GM19351 (cell line): ENCODE results near the gene DLG1.

Experiments used
- ATAC-seq: cut with Tn5 transposase; IDR thresholded peaks from one replicate; pipeline ENCODE4 v1.9.1; 2021; ENCODE audit warnings: mild to moderate bottlenecking, moderate library complexity; ENCODE audit not compliant: unreplicated experiment

DLG1 gene

DNA sequence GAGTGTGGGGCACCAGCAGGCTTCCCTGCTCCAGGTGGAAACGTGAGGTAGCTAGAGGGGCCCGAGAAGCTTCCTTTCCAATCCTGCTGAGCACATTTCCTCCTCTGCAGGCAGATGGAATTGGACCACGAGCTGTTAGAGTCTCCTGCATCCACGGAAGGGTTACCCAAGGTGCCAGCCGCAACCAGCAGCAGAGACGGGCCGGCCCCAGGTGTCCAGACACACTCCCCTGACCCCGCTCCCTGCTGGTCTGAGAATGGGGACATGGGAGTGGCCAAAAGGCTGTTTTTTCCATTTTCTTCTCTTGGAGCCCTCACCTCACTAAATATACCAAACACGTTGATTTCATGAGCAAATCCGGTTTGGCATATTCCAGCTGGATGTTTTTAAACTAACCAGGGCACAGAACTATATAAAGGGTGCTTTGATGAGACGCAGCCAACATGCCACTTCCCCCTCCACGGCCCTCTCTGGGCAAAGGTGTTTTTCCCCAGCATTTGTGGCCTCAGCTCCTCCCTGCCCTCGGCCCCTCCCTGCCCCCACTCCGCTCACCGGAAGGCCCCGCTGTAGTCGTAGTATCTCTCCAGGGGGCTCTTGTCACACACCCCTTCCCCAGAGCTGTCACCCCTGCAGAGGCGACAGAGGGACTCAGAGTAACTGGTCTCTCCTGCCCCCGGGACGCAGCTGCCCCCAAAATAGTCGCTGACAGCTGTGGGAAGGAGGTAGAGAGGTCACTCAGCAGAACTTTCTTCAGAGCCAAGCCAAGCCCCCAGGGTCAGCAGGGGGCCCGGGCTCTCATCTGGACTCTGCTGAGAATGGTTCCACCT is 275.8 kb downstream of the DLG1 start:
- peak; percentile 33 for ATAC-seq

DNA sequence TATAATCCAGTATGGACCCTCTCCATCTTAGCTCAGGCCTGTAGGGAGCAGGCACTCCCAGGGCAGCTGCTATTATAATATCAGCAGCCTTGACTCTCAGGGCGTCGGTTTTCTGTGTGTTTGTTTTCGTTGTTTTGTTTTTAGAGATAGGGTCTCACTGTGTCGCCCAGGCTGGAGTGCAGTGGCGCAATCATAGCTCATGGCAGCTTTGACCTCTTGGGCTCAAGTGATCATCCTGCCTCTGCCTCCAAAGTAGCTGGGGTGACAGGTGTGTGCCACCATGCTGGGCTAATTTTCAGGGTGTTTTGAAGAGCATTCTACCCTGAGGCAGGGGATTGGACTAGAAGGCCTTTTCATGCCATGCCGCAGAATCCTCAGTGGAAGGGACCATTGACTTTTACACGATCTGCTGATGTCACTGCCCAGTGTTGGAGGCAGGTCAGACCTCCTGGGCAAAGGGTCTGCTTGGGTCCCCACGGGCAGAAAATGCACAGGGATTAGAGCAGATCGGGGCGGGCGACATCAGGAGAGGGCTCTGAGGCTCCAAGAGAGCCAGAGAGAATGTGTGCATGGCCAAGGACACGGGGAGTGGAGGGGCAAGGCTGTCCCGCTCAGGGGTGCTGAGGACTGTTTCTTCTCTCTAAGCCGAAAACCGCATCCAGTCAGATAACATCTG is 276.5 kb downstream of the DLG1 start:
- no peak for ATAC-seq

DNA sequence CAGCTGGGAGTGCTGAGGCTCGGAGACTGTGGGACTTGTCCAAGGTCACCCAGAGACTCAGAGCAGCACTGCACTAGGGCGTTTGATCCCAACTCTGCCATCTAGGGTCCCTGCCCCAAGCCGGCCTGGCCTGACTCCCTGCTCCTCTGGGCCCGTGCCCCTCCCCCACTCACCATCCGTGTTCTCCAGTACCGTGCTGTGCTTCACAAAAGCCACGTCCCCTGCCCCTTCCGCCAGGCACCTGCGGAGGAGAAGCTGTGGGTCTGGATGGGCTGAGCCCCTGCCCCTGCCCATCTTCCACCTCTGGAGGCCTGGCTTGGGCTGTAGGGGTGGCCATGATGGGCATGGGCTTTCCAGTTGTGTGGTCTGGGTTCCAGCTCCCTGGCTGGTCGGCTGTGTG is 277.2 kb downstream of the DLG1 start:
- ATAC-seq = no peak

DNA sequence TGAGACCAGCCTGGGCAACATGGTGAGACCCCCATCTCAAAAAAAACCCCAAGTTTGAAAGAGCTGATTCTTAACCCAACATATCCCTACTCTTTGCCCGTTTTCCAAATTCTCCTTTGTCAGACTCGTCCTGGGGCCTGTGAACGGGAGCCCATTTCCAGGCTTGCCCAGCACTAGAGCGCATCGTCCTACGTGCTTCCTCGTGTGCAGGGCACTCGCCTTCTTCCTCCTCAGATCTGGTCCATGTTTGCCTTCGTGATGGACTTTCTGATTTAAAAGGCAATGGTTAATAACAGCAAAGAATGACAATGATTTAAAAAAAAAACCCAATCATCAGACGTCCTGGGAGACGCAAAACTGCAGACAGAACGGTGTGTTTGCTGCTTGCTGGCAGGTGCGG is 278.9 kb downstream of the DLG1 start:
- ATAC-seq = no peak

DNA sequence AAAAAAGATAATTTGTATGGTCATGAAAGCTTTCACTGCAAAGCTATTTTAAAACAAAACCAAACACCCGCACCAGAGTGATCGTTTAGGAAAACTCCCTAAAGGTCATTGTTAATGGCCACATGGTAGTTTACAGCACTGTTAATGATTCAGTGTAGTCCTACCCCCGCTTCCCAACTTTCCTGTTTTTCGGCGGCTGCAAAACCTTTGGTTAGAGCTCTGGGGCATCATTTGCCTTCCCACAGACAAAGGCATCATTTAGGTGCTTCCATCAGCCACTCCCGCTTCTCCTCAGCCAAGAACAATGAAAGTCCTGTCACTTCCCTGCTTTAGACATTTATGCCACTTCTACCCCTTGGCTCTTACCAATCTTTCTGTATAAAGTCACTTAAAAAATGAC is 279.4 kb downstream of the DLG1 start:
- no peak for ATAC-seq

DNA sequence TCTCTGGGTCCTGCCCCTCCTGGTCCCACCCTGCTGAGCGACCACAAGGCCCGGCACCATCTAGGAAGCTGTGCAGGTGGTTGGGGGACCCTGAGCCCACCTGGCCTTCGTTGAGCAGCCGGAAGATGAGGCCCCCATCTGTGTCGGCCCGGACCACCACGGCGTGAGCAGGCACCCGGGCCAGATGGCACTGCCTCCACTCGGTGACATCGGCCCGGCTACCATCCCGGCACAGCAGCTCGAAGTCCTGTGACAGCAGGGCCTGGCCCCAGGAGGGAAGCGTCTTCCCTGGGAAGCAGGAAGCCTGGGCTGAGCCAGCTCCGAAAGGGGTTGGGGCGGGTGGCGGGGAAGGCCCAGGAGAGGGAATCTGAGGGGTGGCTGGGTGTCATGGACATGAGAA is 281.4 kb downstream of the DLG1 start:
- no peak for ATAC-seq

DNA sequence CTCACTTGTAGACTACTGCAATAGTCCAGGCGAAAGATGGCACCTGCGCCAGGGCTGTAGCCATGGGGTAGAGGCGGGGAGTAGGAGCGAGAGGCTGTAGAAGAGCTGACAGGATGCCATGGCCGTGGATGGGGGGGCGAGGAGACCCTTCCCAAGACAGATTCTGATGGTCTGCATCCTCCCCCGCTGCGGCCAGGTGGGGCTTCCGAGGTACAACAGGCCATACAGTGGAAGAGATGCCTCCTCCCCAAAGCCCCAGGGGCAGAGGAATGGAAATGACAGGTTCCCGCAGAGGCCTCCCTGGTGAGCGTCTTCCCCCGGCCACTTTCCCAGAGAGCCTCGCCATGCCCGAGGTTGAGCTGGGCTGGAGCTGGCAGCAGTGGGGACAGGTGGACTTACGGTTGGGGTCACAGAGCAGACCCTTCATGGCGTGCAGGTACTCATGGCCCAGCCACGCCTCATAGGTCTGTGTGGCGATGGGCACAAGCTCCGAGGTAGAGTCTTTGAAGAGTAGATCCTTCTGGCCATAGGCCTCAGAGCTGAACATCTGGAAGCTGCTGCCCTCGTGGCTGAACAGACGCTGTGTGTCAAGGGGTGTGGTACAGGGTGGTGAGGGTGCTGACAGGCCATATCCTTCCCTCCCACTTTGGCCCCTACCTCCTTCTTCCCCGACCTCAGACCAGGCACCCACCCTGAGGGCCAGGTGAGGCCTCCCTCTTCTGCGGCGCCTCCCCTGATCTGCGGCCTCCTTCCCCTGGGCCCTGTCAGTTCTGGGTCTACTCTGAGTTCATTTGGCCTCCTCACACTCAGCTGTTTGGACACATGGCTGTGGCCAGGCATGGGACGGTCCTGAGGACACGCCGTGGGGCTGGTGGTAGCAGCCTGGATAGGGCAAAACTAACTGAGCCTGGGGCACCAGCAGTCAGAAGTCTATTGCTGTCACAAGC is 282.3 kb downstream of the DLG1 start:
- no peak for ATAC-seq

DNA sequence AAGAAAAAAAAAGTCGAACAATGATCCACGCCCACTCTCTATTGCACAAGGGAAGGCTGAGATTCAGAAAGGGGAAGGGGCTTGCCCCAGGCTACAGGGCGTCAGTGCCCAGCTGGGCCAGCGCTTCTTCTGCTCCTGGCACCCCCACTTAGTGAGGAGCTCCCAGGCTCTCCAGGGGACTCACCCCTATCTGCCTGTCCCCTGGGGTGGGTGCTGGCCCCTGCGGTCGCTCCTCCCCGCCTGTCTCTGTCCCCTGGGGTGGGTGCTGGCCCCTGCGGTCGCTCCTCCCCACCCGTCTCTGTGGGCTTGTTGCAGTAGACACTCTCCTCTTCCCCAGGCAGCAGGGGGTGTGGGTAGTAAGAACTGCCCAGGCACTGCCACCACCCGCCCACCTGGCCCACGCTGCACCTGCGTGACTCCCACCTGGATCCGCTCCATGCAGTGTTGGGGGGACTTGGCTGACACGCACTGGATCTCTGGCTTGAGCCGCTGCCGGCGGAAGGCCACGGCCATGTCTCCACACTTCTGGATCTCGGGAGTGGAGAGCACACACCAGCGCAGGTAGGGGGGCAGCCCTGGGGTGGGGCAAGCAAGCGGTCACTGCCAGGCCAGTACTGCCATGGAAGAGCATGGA is 283.4 kb downstream of the DLG1 start:
- ATAC-seq = no peak

DNA sequence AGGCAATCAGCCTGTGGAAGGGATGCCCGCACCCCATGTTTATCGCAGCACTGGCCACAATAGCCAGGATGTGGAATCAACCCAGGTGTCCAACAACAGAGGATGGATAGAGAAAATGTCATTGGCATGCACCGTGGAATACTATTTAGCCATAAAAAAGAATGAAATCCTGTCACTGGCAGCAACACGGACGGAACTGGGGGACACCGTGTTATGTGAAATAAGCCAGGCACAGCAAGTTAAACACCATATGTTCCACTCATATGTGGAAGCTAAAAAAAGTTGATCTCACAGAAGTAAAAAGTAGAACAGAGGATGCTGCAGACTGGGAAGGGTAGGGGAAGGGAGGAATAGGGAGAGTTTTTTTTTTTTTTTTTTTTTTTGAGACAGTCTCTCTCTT is 284.4 kb downstream of the DLG1 start:
- ATAC-seq = no peak

DNA sequence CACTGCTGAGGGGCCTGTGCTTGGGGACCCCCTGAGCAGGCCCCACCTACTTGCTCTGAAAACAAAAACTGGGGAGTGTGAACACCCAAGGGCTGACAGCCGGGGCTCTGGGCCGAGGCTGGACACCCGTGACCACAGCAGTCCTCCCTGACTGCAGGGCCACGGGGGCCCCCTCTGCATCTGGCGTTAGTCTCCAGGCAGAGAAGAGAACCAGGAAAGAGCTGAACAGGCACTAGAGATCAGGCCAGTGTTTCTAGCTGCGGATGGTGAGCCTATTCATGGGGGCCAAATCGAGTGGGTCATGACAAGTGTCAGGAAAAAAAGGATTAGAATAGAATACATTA is 285.9 kb downstream of the DLG1 start:
- no peak for ATAC-seq

DNA sequence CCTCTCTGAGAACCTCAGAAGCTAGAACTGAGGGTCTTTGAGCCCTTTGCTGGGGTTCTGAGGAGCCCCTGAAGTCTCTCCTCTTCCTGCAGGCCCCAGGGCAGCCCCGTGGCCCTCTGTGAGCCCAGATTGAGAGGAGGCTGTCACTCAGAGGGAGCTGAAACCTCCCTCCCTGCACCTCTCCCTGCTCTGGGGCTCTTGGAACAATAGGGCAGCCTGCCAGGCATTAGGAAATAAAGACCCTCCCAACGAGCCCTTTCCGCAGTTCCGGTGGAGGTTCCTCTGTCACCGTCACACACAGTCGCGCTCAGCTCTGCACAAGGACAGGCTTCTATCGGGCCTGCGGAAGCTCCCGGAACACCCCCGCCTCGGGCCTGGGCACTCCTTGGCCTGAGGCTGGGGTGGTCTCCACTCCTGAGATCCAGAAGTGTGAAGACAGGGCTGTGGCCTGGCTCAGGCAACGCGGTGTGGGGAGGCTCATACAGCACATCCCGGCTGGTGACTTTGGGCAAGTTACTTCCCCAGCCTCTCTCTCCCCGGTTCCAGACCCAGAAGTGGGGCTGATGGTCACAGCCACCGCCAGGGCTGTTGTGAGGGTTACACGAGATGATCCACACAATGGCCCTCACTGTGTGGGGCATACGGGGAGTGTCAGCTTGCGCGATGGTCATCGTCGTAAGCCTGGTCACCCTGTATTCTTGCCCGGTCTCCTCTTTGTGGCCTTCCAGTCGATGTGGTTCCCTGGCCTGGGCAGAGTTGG is 286.5 kb downstream of the DLG1 start:
- no peak for ATAC-seq

DNA sequence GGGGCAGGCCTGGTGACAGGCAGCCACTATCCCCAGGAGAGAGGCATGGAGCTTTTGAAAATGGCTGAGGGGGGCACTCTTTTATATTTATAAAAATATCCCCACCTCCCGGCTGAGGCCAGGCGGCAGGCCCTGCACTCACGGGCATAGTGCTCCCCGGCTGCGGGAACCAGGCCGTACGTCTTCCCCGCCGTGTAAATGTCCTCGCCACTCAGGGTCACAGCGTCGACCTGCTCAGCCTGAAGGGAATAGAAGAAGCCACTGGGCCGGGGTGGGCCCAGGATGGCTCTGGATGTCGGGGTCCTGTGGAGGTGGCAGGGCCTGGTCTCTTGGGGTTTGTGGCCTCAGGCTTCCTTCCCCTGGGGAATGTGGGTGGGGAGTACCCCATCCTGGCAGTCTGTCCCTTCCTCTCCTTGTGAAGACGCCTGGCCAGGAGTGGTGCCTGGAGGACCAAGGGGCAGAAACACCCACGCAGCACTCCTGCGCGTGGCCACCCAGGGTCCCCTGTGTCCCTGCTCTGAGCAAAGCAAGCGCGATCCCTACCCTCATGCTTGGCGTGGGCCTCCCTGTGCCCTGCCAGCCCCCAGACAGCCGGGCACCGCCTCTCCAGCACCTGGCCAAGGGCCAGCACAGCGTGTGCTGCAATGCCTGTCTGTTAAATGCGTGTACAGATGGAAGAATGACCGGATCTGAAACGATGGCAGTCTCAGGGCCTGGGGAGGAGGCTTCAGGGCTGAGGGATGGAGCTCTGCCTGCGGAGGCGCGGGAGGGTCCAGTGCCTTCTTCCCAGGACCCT is 287.7 kb downstream of the DLG1 start:
- ATAC-seq = no peak

DNA sequence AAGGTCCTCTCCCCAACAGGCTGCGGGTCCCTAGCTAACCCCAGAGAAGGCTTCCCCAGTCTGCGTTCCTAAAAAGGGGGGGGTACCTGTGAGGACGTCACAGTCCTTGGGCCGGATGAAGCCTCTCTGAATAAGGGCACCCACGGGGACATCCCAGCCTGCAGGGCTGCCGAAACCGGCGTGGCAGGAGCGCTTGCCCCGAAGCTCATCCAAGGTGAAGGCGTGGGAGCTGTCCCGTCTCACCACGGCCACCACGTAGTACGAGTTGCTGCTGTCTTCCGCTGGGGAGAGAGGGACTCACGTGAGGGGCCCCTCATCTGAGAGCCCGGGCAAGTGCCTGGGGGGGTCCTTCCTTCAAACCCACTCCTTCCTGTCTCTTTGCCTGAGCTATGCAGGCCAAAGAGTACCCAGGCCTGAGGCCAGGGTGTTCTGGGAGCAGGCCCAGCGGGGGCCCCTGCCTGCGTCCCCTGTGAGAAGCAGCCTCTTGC is 288.8 kb downstream of the DLG1 start:
- no peak for ATAC-seq

DNA sequence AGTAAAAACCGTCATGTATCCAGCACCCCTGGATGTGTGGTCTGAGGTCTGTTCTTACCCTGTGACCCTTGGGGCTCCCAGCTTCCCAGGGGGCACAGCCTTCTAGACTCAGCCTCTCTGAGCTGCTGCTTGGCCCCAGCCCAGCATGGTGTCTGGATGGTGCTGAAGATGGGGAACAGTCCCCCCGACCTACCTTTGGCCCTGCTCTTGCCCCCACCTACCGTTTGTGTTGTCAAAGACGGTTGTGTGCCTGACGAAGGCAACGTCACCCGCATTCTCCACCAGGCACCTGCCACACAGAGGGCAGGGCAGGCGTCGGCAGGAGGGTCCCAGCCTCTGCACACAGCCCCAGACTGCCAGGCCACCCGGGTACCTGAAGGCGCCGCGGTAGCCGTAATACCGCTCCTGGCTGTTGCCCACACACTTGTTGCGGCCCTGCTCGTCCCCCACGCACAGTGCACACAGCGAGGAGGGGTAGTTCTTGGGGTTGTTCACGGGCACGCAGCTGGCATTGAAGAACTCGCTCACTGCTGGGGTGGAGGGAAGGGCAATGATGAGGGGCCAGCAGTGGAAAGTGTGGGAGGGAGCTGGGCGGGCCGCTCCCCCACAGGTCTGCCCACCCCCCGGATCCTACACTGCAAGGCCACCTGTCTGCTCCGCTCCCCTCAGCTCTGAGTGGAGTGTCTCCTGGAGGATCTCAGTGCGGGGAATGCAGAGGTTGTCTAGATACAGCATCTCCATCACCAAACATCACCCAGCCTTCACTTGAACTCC is 289.8 kb downstream of the DLG1 start:
- ATAC-seq = no peak

DNA sequence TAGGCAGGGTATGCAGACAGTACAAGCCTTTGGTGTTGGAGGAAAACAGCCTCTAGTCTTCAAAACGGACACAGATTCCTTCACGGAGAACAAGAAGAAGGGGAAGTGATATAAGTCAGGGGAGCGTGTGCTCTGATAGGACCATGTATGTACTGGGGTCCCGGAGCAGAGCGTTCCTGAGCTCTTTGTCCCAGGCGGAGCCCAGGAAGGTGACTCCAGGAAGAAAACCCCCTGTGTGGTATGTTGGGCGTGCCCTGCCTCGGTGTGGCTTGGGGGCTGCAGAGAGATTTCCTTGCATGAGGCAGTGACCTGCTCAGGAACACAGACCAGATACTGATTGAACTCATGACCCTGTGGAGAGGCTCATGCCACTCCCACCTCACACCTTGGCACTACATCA is 290.5 kb downstream of the DLG1 start:
- no peak for ATAC-seq

DNA sequence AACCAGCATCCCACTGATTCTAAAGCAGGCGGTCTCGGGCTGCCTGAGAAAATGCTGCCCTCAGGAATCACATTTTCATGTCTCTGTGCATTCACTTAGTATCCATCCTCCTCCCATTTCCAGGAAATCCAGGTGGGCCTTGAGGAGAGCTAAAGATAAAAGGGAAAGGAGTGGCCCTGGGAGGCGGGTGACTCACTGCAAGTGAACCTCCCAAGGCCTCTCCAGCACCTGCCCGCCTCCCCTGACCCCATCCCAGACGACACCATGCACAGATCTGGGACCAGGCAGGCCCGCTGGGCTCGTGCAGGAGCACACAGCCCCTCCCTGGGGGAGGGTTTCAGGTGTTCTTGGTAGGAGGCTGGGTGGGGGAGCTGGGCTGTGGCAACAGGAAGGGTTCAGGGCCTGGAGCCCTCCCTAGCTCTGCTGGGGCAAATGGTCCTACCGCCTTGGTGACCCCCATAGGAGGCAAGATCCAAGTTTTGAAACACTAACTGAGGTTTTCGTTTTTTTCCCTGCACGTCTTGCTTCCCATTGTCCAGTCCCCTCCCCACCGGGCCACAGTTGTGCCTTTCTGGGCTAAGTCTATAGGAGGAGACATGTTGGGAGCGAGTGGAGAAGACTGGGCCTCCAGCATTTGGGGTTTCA is 291.0 kb downstream of the DLG1 start:
- ATAC-seq = no peak

DNA sequence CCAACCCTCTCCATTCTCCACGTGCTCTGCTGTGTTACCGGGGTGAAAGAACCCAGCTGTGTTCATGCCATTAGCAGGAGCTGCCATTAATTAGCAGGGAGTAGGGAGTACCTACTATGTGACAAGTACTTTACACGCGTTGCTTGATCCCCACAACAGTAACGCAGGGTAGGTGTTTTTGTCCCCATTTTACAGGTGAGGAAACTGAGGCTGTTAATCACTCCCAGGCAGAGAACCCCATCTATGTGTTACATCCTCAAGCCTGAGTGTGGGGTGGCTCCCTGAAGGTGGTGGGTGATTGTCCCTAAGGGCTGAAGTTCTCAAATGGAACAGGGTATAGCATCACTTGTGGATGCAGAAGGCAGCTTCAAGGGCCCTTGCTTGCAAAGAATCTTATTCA is 291.6 kb downstream of the DLG1 start:
- ATAC-seq = no peak

DNA sequence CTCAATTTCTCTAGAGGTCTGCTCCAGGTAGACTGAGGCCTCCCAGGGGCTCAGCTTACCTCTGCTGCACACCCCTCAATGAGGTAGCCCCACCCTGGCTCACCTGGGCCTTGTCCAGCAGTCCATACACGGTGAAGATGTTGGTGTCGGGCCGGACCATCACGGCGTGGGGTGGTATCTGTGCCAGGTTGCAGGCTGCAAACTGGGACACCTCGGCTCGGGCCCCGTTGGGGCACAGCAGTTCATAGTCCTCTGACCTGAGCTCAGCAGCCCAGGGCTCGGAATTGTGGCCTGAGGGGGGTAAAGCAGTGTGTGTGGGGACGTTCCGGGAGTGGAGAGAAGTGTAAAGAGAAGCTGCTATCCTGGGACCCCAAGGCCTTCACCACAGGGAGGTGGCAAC is 292.0 kb downstream of the DLG1 start:
- ATAC-seq = no peak
